NB4 (cell line): ENCODE data around the gene SLC16A3.
"Not testable (repeated sequence)": the region's sequence is repeated elsewhere in the genome, so short reads cannot be mapped to it uniquely, and the experiment has no call there.

ENCODE experiments used
- DNase-seq: peaks from one replicate; pipeline ENCODE4 v3.0.0; 2010; ENCODE audit warnings: low read depth
- H3K4me3 ChIP-seq: one replicate; pipeline ENCODE4 v1.5.1; 2011; ENCODE audit warnings: mild to moderate bottlenecking, low read depth, low read length, moderate library complexity
- MYC ChIP-seq: IDR thresholded peaks from 2 replicates; pipeline ENCODE4 v1.6.1; 2011; ENCODE audit warnings: low read depth, low read length
- POLR2A ChIP-seq: IDR thresholded peaks from 2 replicates; pipeline ENCODE4 v1.6.1; 2011; ENCODE audit warnings: mild to moderate bottlenecking; ENCODE audit not compliant: insufficient read length; ENCODE audit errors: extremely low read depth
- TF ChIP-seq, protein P1 (sequence below): IDR thresholded peaks from 2 replicates; pipeline ENCODE4 v1.6.1; 2011; ENCODE audit warnings: low read depth, low read length
- TF ChIP-seq, protein P2 (sequence below): IDR thresholded peaks from one replicate; pipeline ENCODE4 v1.5.1; 2012; ENCODE audit warnings: low read depth, low read length

Gene SLC16A3

DNA sequence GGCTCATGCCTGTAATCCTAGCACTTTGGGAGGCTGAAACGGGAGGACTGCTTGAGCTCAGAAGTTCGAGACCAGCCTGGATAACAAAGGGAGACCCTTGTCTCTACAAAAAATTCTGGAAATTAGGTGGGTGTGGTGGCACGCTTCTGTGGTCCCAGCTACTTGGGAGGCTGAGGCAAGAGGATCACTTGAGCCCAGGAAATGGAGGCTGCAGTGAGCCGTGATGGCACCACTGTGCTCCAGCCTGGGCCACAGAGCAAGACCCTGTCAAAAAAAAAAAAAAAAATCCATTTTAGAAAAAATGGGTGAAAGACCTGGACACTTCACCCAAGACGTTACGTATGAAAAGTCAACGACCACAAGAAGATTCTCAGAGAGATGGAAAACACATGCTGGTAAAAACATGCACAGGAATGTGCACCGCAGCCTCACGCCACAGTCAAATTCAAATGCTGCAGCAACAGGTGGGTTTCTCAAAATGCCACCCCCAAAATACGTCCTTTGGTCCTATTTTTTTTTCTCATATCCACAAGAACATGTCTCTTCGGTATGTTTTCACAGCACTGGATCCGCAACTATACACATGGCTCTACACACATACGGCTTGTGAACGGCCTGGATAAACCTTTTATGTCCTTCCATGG lies 27.5 kb downstream of the SLC16A3 start:
- TF ChIP-seq MYC (no peak), POLR2A (no peak)
- TF ChIP-seq, protein P1, sequence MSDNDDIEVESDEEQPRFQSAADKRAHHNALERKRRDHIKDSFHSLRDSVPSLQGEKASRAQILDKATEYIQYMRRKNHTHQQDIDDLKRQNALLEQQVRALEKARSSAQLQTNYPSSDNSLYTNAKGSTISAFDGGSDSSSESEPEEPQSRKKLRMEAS, result no peak
- TF ChIP-seq, protein P2, sequence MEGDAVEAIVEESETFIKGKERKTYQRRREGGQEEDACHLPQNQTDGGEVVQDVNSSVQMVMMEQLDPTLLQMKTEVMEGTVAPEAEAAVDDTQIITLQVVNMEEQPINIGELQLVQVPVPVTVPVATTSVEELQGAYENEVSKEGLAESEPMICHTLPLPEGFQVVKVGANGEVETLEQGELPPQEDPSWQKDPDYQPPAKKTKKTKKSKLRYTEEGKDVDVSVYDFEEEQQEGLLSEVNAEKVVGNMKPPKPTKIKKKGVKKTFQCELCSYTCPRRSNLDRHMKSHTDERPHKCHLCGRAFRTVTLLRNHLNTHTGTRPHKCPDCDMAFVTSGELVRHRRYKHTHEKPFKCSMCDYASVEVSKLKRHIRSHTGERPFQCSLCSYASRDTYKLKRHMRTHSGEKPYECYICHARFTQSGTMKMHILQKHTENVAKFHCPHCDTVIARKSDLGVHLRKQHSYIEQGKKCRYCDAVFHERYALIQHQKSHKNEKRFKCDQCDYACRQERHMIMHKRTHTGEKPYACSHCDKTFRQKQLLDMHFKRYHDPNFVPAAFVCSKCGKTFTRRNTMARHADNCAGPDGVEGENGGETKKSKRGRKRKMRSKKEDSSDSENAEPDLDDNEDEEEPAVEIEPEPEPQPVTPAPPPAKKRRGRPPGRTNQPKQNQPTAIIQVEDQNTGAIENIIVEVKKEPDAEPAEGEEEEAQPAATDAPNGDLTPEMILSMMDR, result no peak
- H3K4me3 ChIP-seq, result no peak overlapping the region
- DNase-seq, result no peak

DNA sequence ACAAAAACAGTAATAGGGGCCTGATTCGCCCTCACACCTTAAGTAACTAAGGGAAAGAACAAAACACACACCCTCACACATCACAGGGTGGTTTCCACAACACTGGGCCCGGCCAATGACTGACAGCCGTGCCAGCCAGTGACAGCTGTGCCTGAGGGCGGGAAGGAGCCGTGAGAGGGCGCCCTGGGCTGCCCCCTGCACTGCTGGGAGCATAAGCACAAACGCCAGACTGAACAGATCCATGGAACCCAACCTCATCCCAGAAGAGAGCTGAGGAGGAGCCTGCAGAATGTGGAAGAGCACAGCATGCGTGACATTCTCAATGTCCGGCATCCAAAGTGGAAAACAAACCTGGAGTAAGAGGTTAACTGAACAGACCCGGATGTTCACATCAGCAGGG lies 28.6 kb downstream of the SLC16A3 start:
- DNase-seq, result no peak
- TF ChIP-seq, protein P2, result no peak
- TF ChIP-seq MYC (no peak), POLR2A (no peak)
- TF ChIP-seq, protein P1, result no peak
- H3K4me3 ChIP-seq, result no peak overlapping the region

DNA sequence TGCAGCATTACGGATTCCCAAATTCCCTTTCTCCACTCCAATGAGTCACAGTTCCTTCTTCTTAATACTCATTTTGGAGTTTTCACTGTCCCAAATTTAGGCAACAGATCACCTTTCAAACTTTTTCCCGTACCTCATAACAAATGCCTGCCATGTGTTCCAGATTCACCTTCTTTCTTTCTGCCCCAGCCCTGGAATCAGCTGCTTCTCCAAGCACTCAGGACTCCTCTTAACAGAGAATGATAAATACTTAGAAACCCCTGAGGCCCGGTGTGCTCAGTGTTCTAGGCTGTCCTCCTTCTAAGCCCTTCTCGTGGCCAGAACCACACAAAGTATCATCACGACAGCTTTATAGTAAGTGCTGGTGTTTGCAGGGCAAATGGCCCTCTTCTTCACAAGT lies 29.7 kb downstream of the SLC16A3 start:
- H3K4me3 ChIP-seq, result no peak overlapping the region
- no peak for TF ChIP-seq POLR2A
- TF ChIP-seq, protein P1, result no peak
- TF ChIP-seq, protein P2, result no peak
- TF ChIP-seq MYC, result no peak
- no peak for DNase-seq

DNA sequence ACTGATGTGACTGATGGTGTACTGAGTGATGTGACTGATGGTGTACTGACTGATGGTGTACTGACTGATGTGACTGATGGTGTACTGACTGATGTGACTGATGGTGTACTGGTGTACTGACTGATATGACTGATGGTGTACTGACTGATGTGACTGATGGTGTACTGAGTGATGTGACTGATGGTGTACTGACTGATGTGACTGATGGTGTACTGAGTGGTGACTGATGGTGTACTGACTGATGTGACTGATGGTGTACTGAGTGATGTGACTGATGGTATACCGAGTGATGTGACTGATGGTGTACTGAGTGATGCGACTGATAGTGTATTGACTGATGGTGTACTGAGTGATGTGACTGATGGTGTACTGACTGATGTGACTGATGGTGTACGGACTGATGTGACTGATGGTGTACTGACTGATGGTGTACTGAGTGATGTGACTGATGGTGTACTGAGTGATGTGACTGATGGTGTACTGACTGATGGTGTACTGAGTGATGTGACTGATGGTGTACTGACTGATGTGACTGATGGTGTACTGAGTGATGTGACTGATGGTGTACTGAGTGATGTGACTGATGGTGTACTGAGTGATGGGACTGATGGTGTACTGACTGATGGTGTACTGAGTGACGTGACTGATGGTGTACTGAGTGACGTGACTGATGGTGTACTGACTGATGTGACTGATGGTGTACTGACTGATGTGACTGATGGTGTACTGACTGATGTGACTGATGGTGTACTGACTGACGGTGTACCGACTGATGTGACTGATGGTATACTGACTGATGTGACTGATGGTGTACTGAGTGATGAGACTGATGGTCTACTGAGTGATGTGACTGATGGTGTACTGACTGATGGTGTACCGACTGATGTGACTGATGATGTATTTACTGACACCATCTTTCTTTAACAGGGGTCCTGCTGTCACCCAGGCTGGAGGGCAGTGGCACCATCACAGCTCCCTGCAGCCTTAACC lies 31.4 kb downstream of the SLC16A3 start:
- not testable (repeated sequence) for DNase-seq, H3K4me3 ChIP-seq

DNA sequence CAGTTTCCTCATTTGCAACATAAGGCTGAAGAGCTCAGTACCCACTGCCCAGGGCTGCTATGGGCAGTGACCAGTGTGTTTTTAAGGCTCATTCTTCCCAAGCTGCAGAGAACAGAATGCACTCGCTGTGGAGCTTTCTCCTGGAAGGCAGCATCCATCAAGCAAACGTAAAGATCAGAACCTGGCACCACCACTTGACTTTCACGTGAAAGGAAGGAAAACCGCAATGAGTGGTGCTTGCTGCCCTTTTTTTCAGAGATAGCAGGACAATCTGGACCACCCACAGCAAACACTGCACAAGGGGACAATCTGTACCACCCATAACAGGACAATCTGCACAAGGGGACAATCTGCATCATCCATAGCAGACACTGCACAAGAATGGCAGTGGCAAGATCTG lies 33.5 kb downstream of the SLC16A3 start:
- no peak for DNase-seq
- TF ChIP-seq, protein P1, result no peak
- TF ChIP-seq, protein P2, result no peak
- TF ChIP-seq MYC, result no peak
- TF ChIP-seq POLR2A, result no peak
- H3K4me3 ChIP-seq, result no peak overlapping the region

DNA sequence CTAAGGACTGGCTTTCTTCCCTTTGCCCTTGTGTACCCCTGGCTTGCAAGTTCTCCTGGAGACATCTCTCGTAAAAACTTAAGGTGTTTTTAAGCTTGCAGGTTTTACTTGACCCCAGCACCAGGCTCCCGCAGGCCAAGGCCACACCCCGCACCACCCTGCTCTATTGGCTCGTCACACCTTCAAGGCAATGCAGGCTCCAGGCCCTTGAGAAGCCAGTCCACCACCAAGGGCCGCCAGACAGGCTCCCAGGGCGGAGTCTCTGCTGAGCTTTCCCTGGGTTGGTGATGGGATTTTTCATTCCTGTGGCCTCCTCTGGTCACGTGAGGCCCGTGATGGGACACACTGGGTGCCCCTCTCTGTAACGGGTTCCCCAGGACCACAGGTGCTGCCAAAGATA lies 34.8 kb downstream of the SLC16A3 start:
- no peak for TF ChIP-seq POLR2A
- no peak for DNase-seq

DNA sequence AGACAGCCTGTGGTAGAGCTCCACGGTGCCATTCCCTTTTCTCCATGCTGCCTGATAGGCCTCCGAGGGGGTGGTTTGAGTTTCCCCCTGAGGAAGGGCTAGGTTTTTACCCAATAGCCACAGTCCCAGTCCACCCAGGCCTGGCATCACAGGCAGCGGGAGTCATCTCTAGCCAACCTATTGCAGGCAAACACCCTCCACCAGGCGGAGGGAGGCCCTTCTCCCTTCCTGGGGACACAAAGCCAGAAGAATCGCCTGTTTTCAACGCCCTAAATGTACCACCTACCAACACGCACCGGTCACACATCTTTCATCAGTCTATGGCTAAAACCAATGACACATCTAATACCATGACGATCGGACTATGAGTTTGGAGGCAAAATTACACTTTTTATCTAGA lies 37.3 kb downstream of the SLC16A3 start:
- no peak for DNase-seq
- H3K4me3 ChIP-seq, result no peak overlapping the region
- TF ChIP-seq, protein P2, result no peak
- TF ChIP-seq, protein P1, result no peak
- TF ChIP-seq POLR2A (no peak), MYC (no peak)

More for the DNA sequence above, 34.8 kb downstream of the SLC16A3 start:
- H3K4me3 ChIP-seq, result no peak overlapping the region
